ENCODE data around the gene ANO7. TPM values are rescaled to one million over a fixed set of nuclear protein-coding genes. Genes with fewer than 3 reads are reported as not detected.
A peak's percentile ranks its signal among the peaks of the same experiment; 100 is the strongest.

ANO7 gene
- polyA plus RNA-seq (ENCODE audit: insufficient read length in 10 of 10), result 1 to 10 TPM in 5 of 10 donors, under 1 TPM in 5; 0.66 to 2.0 (median 0.89) TPM
- long read RNA-seq, donor 1, partial matches to known transcripts, result 0 of 1 reads
- long read RNA-seq, donor 1, other reads (novel, unspliced or antisense), result 0 of 1 reads
- long read RNA-seq, donor 2, result 0 reads
- long read RNA-seq, donor 3, result 0 reads
- long read RNA-seq, donor 4, result 0 reads
- long read RNA-seq, donor 5, result 0 reads
- long read RNA-seq, donor 6, partial matches to known transcripts, result 0 of 1 reads
- long read RNA-seq, donor 6, other reads (novel, unspliced or antisense), result 0 of 1 reads
- long read RNA-seq, donor 7, partial matches to known transcripts, result 396 of 446 reads
- long read RNA-seq, donor 7, other reads (novel, unspliced or antisense), result 50 of 446 reads
- long read RNA-seq, donor 8, partial matches to known transcripts, result 0 of 1 reads
- long read RNA-seq, donor 8, other reads (novel, unspliced or antisense), result 0 of 1 reads
- long read RNA-seq, donor 9, result 0 reads

DNA sequence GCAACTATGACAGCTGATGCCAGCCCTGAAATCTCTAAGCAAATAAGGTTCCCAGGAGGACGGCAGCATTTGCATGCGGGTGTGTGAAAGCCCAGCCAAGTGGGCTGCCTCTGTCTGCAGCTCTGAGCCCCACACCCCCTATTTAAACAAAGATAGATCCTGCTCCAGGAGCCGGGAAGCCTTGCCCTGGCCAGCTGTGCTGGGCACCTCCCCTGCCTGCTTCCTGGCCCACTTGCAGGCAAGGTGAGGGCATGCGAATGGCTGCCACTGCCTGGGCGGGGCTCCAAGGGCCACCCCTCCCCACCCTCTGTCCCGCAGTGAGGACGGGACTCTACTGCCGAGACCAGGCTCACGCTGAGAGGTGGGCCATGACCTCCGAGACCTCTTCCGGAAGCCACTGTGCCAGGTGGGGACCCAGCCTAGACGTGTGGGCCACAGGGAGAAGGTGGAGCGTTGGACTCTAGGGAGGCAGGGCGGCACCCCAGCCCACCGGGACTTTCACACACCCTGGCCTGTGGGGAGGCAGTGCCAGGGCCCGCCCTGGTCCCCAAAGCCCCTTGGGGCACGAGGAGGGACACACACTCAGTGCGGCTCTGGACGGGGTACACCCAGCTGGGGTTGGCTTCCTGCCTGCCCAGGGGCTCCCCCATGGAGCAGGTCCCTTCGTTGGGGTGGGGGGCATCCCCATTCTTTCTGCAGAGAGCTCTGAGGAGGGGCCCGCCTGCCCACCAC lies at the start of gene ANO7:
Gene ANO7 (plus strand): TSS at position 317 of the 732 bp plus-strand sequence. CDS start 1,387 bp downstream, outside the sequence.
- DNase-seq, result no peak

DNA sequence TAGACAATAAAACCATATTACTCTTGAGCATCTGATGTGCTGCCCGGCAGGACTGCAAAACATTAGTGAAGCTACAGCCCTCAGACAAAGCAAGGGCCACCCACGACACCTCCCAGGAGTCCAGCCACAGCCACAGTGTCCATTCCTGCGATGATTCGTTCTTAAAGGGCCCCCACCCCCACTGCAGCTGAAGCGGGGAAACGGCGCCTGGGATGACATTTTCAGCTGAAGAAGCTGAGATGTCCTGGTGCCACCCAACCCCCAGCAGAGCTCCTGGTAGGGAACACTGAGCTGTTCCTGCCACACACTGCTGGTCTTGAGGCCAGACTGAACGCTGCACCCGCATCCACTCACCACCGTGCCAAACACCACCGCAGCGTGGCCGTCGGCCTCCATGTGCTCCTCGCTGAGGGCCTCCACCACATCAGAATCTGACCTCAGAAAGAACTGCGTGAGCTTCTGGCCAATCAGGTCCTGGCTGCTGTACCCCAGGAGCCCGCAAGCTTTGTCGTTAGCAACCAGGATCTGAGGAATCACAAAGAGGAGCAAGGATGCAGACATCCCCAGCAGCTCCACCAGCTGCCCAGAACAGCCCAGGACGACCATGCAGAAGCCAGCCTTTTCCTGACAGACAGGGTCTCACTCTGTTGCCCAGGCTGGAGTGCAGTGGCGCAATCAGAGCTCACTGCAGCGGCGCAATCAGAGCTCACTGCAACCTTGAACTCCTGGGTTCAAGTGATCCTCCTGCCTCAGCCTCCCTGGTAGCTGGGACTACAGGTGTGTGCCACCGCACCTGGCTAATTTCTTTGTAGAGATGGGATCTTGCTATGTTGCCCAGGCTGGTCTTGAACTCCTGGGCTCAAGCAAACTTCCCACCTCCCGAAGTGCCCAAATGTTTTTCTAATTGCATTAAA lies 48.7 kb upstream of the ANO7 start:
- DNase-seq, result no peak

- DNase-seq, result no peak
Observed at GRCh38 chr2:241140445-241140840, 48.0 kb upstream of the ANO7 start.

DNA sequence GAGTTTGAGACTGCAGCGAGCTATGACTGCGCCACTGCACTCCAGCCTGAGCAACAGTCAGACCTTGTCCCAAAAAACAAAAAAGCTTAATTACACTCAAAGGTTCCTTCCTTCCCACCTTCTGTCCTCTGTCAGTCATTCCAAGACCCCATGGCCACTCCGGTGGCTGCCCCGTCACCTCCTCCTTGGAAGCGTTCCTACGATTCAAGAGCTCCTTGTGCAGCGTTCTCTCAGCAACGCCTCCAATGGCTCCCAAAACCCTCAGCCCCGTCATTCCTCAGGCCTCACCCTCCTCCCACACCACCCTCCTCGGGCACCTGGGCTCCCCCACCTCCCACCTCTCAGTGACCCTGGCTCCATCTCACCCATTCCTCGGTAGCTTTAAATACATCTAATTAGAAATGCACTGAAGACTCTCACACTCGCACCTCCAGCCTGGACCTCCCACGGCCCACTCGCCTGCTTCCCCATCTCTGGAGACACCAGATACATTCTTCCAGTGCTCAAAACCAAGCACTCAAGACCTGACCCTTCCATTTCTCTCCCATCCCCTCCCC lies 47.2 kb upstream of the ANO7 start:
- no peak for DNase-seq

- no peak for DNase-seq
Observed at GRCh38 chr2:241142063-241142462, 46.4 kb upstream of the ANO7 start.

- no peak for DNase-seq
Observed at GRCh38 chr2:241142593-241142992, 45.9 kb upstream of the ANO7 start.

DNA sequence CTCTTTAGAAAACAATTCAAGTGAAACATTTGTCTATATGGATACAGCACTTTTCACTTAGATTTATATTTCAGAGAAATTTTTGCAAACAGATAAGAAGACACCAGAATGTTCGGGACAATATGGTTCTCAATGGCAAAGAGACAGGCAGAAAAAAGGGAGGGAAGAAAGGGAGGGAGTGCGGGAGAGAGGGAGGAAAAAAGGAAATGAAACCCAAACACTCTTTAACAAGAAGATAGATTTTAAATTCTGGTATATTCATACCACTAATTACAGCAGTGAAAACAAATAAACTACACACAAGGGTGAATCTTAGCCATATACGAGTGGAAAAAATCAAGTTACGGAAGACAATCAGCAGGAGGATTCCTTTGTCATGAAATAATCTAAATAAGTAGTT lies 42.2 kb upstream of the ANO7 start:
- DNase-seq, result no peak

- DNase-seq, result no peak
Observed at GRCh38 chr2:241147336-241147735, 41.1 kb upstream of the ANO7 start.

DNA sequence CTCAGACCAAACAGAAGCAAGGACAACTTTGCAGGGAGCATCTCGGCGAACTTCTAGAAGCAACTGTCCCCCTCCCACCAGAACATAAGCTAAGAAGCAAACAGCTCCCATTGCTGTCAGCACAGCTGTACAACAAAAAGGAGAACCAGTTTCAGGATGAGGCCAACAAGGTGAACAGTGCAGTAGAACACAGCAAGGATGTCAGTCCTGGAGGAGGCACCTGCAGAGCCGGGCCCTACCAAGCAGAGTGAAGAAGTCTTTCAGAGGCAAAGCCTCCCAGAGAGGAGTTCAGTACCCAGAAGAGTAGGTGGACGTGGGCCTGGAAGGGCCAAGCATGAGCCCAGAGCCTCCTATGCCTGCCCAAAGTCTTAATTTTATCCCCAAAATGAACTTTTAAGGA lies 40.2 kb upstream of the ANO7 start:
- no peak for DNase-seq

GRCh38 chr2:241148891-241149674 lies 39.4 kb upstream of the ANO7 start, which contains the start of gene PASK:
Gene PASK (minus strand): TSS chr2:241149472. CDS start chr2:241143032, 6,440 bp downstream.
- DNase-seq, result peak; percentile 91 to 97 (median 91)

- DNase-seq, result no peak
Observed at GRCh38 chr2:241149675-241149924, 38.9 kb upstream of the ANO7 start.

- peak; percentile 95 to 97 (median 95) for DNase-seq
Observed at GRCh38 chr2:241149925-241150659, 38.4 kb upstream of the ANO7 start, which contains the start of gene PPP1R7. Gene PPP1R7 (plus strand): TSS chr2:241150467. CDS start chr2:241150496, 29 bp downstream.

GRCh38 chr2:241150660-241151530 lies 37.6 kb upstream of the ANO7 start:
- DNase-seq, result peak in 2 of 3 donors; percentile 19 to 26

DNA sequence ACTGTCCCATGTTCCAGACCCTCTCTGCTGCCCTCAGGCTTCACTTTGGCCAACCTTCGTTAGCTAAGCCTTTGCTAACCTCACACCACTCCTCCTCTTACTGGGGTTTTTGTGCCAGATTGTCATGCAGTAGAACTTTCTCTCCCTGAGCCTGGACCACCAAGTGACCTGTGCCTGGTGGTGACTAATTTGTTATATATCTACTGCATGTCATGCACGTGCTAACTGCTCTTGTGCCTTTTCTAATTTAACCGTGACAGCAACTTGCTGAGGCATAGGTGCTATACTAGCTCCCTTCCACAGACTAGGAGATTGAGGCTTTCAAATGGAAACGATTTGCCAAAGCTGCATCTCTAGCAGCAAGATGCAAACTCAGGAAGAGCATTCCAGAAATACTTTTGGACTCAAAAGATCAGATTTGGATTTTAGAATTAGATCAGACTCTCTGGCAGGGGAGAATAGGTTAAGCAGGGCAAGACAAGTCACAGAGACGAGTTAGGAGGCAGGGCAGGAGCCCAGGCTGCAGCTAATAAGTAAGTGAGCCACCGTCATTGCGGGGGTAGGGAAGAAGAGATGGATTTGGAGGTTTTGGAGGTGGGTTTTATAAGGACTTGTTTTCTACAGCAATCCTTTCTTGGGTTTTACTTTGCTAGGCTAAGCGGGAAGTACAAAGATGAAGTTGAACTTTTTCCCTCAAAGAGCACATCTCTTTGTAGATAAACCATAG lies 36.4 kb upstream of the ANO7 start:
- DNase-seq, result no peak

GRCh38 chr2:241153616-241154015 lies 34.9 kb upstream of the ANO7 start:
- DNase-seq, result no peak

DNA sequence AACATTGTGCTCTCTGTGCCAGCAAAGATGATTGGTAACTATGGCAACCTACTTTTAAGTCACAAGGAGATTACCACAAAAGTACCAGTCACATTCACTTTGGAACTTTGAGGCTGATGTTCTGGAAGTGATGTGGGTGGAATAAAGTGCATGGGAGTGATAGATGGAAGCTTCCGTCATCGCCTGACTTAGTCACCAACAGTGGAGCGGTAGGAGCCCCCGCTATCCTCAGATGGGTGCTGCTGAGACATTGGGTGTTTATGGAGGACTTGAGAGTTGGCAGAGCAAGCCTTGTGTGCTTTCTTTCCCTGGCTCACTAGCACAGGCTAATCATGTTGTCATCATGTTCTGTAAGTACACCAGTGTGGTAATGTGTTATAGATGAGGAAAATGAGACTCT lies 33.6 kb upstream of the ANO7 start:
- peak in 1 of 3 donors; percentile 23 for DNase-seq

- DNase-seq, result no peak
Observed at GRCh38 chr2:241155936-241156335, 32.5 kb upstream of the ANO7 start.

GRCh38 chr2:241156971-241157441 lies 31.5 kb upstream of the ANO7 start:
- DNase-seq, result no peak
